ENCODE results near the gene POU2F1.

DNA sequence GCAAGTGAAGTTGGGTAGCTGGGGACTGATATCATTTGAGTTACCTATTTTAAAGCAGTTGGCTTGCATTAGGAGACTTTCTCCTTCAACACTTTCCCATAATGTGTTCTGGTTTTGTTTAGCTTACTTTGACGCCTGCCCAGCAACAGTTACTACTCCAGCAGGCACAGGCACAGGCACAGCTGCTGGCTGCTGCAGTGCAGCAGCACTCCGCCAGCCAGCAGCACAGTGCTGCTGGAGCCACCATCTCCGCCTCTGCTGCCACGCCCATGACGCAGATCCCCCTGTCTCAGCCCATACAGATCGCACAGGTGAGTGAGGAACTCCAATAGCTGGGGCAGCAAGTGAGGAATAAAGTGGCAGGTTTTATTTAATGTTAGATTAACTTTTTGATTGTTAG lies 153.3 kb downstream of the POU2F1 start:
- TF ChIP-seq, protein P1, sequence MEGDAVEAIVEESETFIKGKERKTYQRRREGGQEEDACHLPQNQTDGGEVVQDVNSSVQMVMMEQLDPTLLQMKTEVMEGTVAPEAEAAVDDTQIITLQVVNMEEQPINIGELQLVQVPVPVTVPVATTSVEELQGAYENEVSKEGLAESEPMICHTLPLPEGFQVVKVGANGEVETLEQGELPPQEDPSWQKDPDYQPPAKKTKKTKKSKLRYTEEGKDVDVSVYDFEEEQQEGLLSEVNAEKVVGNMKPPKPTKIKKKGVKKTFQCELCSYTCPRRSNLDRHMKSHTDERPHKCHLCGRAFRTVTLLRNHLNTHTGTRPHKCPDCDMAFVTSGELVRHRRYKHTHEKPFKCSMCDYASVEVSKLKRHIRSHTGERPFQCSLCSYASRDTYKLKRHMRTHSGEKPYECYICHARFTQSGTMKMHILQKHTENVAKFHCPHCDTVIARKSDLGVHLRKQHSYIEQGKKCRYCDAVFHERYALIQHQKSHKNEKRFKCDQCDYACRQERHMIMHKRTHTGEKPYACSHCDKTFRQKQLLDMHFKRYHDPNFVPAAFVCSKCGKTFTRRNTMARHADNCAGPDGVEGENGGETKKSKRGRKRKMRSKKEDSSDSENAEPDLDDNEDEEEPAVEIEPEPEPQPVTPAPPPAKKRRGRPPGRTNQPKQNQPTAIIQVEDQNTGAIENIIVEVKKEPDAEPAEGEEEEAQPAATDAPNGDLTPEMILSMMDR (IDR thresholded peaks at IDR 0.05) = no peak
- no peak for TF ChIP-seq EZH2phosphoT487 (IDR thresholded peaks at IDR 0.05)

Data from neural progenitor cell (in vitro differentiated cells).